H1 (cell line): ENCODE data around the gene PLXNB1. TPM values are rescaled to one million over a fixed set of nuclear protein-coding genes. Genes with fewer than 3 reads are reported as not detected.

Experiments used
- CTCF ChIA-PET: fragments of 300-600 bp; sonication (Branson Sonifier 250); formaldehyde crosslinking; loops from one replicate; lab custom pipeline; 2021; ENCODE audit not compliant: partially characterized antibody; lab: Charles Lee
- POLR2A ChIA-PET: fragments of 300-600 bp; sonication (Branson Sonifier 250); formaldehyde crosslinking; loops from one replicate; lab custom pipeline; 2021; ENCODE audit warnings: inconsistent platforms; ENCODE audit not compliant: partially characterized antibody; lab: Charles Lee
- DNase-seq, 2 experiments: peaks; one replicate each; pipeline versions ENCODE4 v3.0.0 to v3.0.0-alpha.2; 2010 to 2022; ENCODE audit warnings: low spot score in 2 of 2, low read depth in 1 of 2, mixed read lengths in 1 of 2
- FAIRE-seq: peaks from 2 replicates; lab custom pipeline; 2011; peaks lifted over from hg19 to GRCh38; lab: Jason Lieb, UNC
- H2AFZ ChIP-seq: 2 replicates; pipeline ENCODE4 v1.8.1; 2012; ENCODE audit warnings: low read length, inconsistent platforms
- H2AK5ac ChIP-seq: 2 replicates; pipeline ENCODE4 v1.6.1; 2013; ENCODE audit warnings: low read depth, low read length
- H2BK120ac ChIP-seq: replicated peaks from 2 replicates; pipeline ENCODE3; 2013; ENCODE audit warnings: low read depth, low read length, inconsistent platforms
- H2BK12ac ChIP-seq: 2 replicates; pipeline ENCODE4 v1.6.1; 2013; ENCODE audit warnings: low read depth, low read length
- H2BK15ac ChIP-seq: 2 replicates; pipeline ENCODE4 v1.6.1; 2013; ENCODE audit warnings: low read length
- H2BK20ac ChIP-seq: 2 replicates; pipeline ENCODE4 v1.6.1; 2013; ENCODE audit warnings: low read length
- H2BK5ac ChIP-seq: 2 replicates; pipeline ENCODE4 v1.6.1; 2013; ENCODE audit warnings: low read depth, low read length
- H3K14ac ChIP-seq: 2 replicates; pipeline ENCODE4 v1.6.1; 2013; ENCODE audit warnings: inconsistent platforms; ENCODE audit not compliant: insufficient read length
- H3K18ac ChIP-seq: 2 replicates; pipeline ENCODE4 v1.6.1; 2013; ENCODE audit warnings: low read length; ENCODE audit errors: extremely low read depth
- H3K23ac ChIP-seq: 2 replicates; pipeline ENCODE4 v1.6.1; 2013; ENCODE audit warnings: inconsistent platforms; ENCODE audit not compliant: insufficient read length
- H3K23me2 ChIP-seq: 2 replicates; pipeline ENCODE4 v1.6.1; 2013; ENCODE audit warnings: low read depth, low read length
- H3K27ac ChIP-seq: 2 replicates; pipeline ENCODE4 v1.6.1; 2011; ENCODE audit warnings: low read depth, low read length, inconsistent platforms
- H3K27me3 ChIP-seq, 4 experiments: replicated peaks in 1 of 4; 1 replicate in 1 of 4; 2 replicates in 3 of 4; pipeline versions ENCODE4 v1.6.1 to v1.8.1; 2011 to 2013; ENCODE audit warnings: low read length in 3 of 4, mild to moderate bottlenecking in 3 of 4, inconsistent platforms in 2 of 4, mixed read lengths in 2 of 4, moderate library complexity in 1 of 4; ENCODE audit not compliant: control insufficient read depth in 3 of 4, insufficient read depth in 3 of 4; ENCODE audit errors: extremely low read depth in 1 of 4
- H3K36me3 ChIP-seq, 4 experiments: 2 replicates each; pipeline versions ENCODE4 v1.6.1 to v1.8.1; 2011 to 2013; ENCODE audit warnings: mild to moderate bottlenecking in 4 of 4, low read length in 3 of 4, moderate library complexity in 2 of 4, control low read depth in 1 of 4, inconsistent platforms in 1 of 4; ENCODE audit not compliant: insufficient read depth in 4 of 4, control insufficient read depth in 2 of 4
- H3K4ac ChIP-seq: replicated peaks from 2 replicates; pipeline ENCODE3; 2013; ENCODE audit warnings: low read length, low read depth, mixed read lengths, inconsistent platforms; ENCODE audit not compliant: insufficient read length
- H3K4me1 ChIP-seq, 4 experiments: replicated peaks in 1 of 4; 1 replicate in 1 of 4; 2 replicates in 3 of 4; pipeline versions ENCODE4 v1.6.1 to v1.8.1; 2011 to 2013; ENCODE audit warnings: low read length in 3 of 4, inconsistent platforms in 2 of 4, mixed read lengths in 1 of 4; ENCODE audit not compliant: insufficient read depth in 4 of 4, control insufficient read depth in 3 of 4
- H3K4me2 ChIP-seq, 2 experiments: 2 replicates each; pipeline versions ENCODE4 v1.6.1 to v1.8.1; 2011 to 2013; ENCODE audit warnings: low read depth in 2 of 2, low read length in 2 of 2, control low read depth in 1 of 2, inconsistent platforms in 1 of 2, mild to moderate bottlenecking in 1 of 2; ENCODE audit not compliant: insufficient read depth in 1 of 2
- H3K4me3 ChIP-seq, 4 experiments: fragments of 200-600, 300-600 bp in 1 of 4; sonication (generic), shearing (Covaris generic), sonication (Bioruptor Twin) in 1 of 4; 2 replicates each; pipeline versions ENCODE4 v1.5.1 to v1.8.1; 2011 to 2016; ENCODE audit warnings: low read length in 4 of 4, low read depth in 3 of 4, control low read depth in 2 of 4, inconsistent platforms in 2 of 4, mild to moderate bottlenecking in 2 of 4, mixed read lengths in 1 of 4, moderate library complexity in 1 of 4; ENCODE audit not compliant: insufficient read depth in 2 of 4; ENCODE audit errors: extremely low read depth in 1 of 4
- H3K56ac ChIP-seq: replicated peaks from 2 replicates; pipeline ENCODE3; 2013; ENCODE audit warnings: low read depth, mild to moderate bottlenecking, mixed read lengths, low read length, inconsistent platforms; ENCODE audit not compliant: insufficient read length
- H3K79me1 ChIP-seq: 2 replicates; pipeline ENCODE4 v1.6.1; 2013; ENCODE audit warnings: low read depth, low read length, control low read depth
- H3K79me2 ChIP-seq, 2 experiments: 2 replicates each; pipeline versions ENCODE4 v1.6.1 to v1.8.1; 2012 to 2013; ENCODE audit warnings: low read length in 2 of 2, mild to moderate bottlenecking in 2 of 2, inconsistent platforms in 1 of 2; ENCODE audit not compliant: insufficient read depth in 2 of 2, control insufficient read depth in 1 of 2
- H3K9ac ChIP-seq, 4 experiments: replicated peaks in 1 of 4; 1 replicate in 1 of 4; 2 replicates in 3 of 4; pipeline versions ENCODE4 v1.6.1 to v1.8.1; 2011 to 2013; ENCODE audit warnings: low read depth in 3 of 4, low read length in 3 of 4, control low read depth in 2 of 4, mild to moderate bottlenecking in 2 of 4, moderate library complexity in 2 of 4, inconsistent platforms in 1 of 4; ENCODE audit errors: extremely low read depth in 1 of 4
- H3K9me3 ChIP-seq, 2 experiments: 2 replicates each; pipeline versions ENCODE4 v1.6.1 to v1.8.1; 2012 to 2013; ENCODE audit warnings: mild to moderate bottlenecking in 2 of 2, moderate library complexity in 2 of 2, control low read depth in 1 of 2, inconsistent platforms in 1 of 2, low read depth in 1 of 2, low read length in 1 of 2, mixed read lengths in 1 of 2; ENCODE audit not compliant: insufficient read depth in 2 of 2
- H4K20me1 ChIP-seq, 2 experiments: replicated peaks in 1 of 2; 2 replicates each; pipeline versions ENCODE3 to v1.8.1; 2011 to 2013; ENCODE audit warnings: inconsistent platforms in 2 of 2, low read length in 2 of 2, mild to moderate bottlenecking in 1 of 2; ENCODE audit not compliant: insufficient read depth in 2 of 2, control insufficient read depth in 1 of 2
- H4K5ac ChIP-seq: 2 replicates; pipeline ENCODE4 v1.6.1; 2013; ENCODE audit warnings: low read length, low read depth, mixed read lengths, inconsistent platforms; ENCODE audit not compliant: insufficient read length
- H4K8ac ChIP-seq: 2 replicates; pipeline ENCODE4 v1.8.0; 2013; ENCODE audit warnings: mild to moderate bottlenecking, moderate library complexity, low read length, inconsistent platforms; ENCODE audit not compliant: insufficient read depth; ENCODE audit errors: extremely low read depth
- H4K91ac ChIP-seq: replicated peaks from 2 replicates; pipeline ENCODE3; 2013; ENCODE audit warnings: low read length, mixed read lengths, inconsistent platforms; ENCODE audit not compliant: insufficient read length
- WGBS, 2 experiments: shearing (Covaris generic) in 1 of 2; methylation state at CpG; one replicate each; pipeline versions ENCODE4 v1.1.6 to v1.1.7; 2013 to 2015; ENCODE audit warnings: low lambda C conversion rate in 2 of 2, mixed read lengths in 2 of 2, inconsistent platforms in 1 of 2, low coverage in 1 of 2, missing lambda C conversion rate in 1 of 2; ENCODE audit not compliant: insufficient replicate concordance in 2 of 2, insufficient coverage in 1 of 2, insufficient read length in 1 of 2; ENCODE audit errors: extremely low coverage in 1 of 2, missing lambda C conversion rate in 1 of 2; 5-methylcytosine and 5-hydroxymethylcytosine counted together
- polyA plus RNA-seq, 7 experiments: library from polyadenylated mRNA; depleted of rRNA in 3 of 7; stranded (reverse) in 5 of 7; unstranded in 2 of 7; fragments of >200 nt in 5 of 7; fragments of 200-250 nt in 2 of 7; gene quantifications; 1 replicate in 5 of 7; 2 replicates in 1 of 7; 4 replicates in 1 of 7; pipeline versions ENCODE4 v1.2.1 to v1.2.3, GENCODE V29; 2011 to 2013; ENCODE audit warnings: missing spikeins in 2 of 7, mixed read lengths in 2 of 7
- total RNA-seq: library from RNA; stranded (reverse); fragmentation: NEBNext Ultra II Directional; extraction: Animal tissue kit (Norgen Biotek cat#: 25700); gene quantifications from 2 replicates; pipeline ENCODE4 v1.2.1, GENCODE V29; 2021
- TF ChIP-seq, protein P1 (sequence below): IDR thresholded peaks from 2 replicates; pipeline ENCODE4 v1.6.1; 2012; ENCODE audit warnings: low read length, inconsistent platforms

The PLXNB1 gene
- total and polyA plus RNA-seq, 2 of the 8 experiments (the other 6 are each of a cell fraction or from before 2014, with no cell fraction given), result 109 to 114 TPM

DNA sequence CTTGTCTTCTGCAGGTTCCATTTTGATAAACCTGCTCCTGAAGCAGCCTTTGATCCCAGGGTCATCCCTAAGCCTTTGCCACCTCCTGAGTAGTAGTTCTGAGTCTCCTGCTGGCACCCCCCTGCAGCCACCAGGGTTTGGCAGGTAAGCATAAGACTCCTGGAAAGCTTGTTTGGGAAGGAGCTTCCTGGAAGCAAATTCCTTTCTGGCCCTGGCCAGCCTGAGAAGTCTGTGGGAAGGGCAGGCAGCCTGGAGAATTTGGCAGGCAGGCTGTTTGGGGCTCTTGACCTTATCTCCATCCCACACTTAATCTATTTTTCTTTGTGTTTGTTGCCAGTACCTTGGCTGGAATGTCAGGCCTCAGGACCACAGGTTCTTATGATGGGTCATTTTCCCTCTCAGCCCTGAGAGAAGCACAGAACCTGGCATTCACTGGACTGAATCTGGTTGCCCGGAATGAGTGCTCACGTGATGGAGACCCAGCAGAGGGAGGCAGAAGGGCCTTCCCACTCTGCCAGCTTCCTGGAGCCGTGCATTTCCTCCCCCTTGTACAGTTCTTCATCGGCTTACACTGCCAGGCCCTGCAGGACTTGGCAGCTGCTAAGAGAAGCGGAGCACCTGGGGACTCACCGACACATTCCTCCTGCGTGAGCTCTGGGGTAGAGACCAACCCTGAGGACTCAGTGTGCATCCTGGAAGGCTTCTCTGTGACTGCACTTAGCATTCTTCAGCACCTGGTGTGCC, 30.1 kb upstream of the PLXNB1 start:
- no peak overlapping the region for H2BK5ac ChIP-seq
- H3K27me3 ChIP-seq, result no peaks in the 10 kb centered on the region
- POLR2A ChIA-PET, result interaction anchor here (0.8 to 8.1 kb wide), 4 partner anchors 10 to 16 kb away, joined by 3 to 83 read pairs (median 20); partner anchors contain the start of gene ATRIP
- FAIRE-seq, result no peak
- no peak overlapping the region for H4K5ac ChIP-seq
- H2BK12ac ChIP-seq, result no peak overlapping the region
- TF ChIP-seq, protein P1, sequence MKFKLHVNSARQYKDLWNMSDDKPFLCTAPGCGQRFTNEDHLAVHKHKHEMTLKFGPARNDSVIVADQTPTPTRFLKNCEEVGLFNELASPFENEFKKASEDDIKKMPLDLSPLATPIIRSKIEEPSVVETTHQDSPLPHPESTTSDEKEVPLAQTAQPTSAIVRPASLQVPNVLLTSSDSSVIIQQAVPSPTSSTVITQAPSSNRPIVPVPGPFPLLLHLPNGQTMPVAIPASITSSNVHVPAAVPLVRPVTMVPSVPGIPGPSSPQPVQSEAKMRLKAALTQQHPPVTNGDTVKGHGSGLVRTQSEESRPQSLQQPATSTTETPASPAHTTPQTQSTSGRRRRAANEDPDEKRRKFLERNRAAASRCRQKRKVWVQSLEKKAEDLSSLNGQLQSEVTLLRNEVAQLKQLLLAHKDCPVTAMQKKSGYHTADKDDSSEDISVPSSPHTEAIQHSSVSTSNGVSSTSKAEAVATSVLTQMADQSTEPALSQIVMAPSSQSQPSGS, result no peak
- no peak overlapping the region for H2BK15ac ChIP-seq
- H4K8ac ChIP-seq, result no peak overlapping the region
- H3K23me2 ChIP-seq, result no peaks in the 10 kb centered on the region
- H3K9ac ChIP-seq, result no peak overlapping the region
- no peak overlapping the region for H3K18ac ChIP-seq
- no peak overlapping the region for H2BK120ac ChIP-seq
- no peak overlapping the region for H3K14ac ChIP-seq
- no peak overlapping the region for H3K4me3 ChIP-seq
- no peak overlapping the region for H3K4ac ChIP-seq
- no peak overlapping the region for H2AK5ac ChIP-seq
- H4K91ac ChIP-seq, result no peak overlapping the region
- peaks cover 0 to 3% (median 0%) of the 10 kb centered on the region in 4 experiments; a peak in 1 of 7 replicates for H3K4me1 ChIP-seq
- H3K9me3 ChIP-seq, result no peaks in the 10 kb centered on the region
- no peak overlapping the region for H3K23ac ChIP-seq
- H3K79me2 ChIP-seq, result no peaks in the 10 kb centered on the region
- H4K20me1 ChIP-seq, result peaks cover 0 to 7% of the 10 kb centered on the region in 2 experiments
- DNase-seq, result no peak
- no peaks in the 10 kb centered on the region; the same call in 1 of the 2 replicates for H3K79me1 ChIP-seq
- no peak overlapping the region for H3K56ac ChIP-seq
- no peak overlapping the region for H2BK20ac ChIP-seq
- H3K27ac ChIP-seq, result no peak overlapping the region
- WGBS, 2 experiments, result 91% methylated on average over 7 of the region's 7 CpGs; no CpG with 5 or more reads in 1 of the 2 experiments
- H3K36me3 ChIP-seq, result peaks cover 14 to 48% (median 37%) of the 10 kb centered on the region in 4 experiments
- CTCF ChIA-PET, result interaction anchor here (0.8 to 21.5 kb wide), 7 partner anchors 10 to 90 kb away, joined by 3 to 251 read pairs (median 3); partner anchors contain the start of gene SHISA5
- no peak overlapping the region for H2AFZ ChIP-seq
- no peak overlapping the region for H3K4me2 ChIP-seq
